Measurements from ENCODE around the gene RASSF5. TPM values are rescaled to one million over a fixed set of nuclear protein-coding genes. Genes with fewer than 3 reads are reported as not detected.

Gene RASSF5
- total RNA-seq, 1 experiment from 2014 or later = 2.1 TPM

GRCh38 chr1:206584683-206585082, 77.4 kb downstream of the RASSF5 start:
- H3K27me3 Mint-ChIP-seq (ENCODE audit: low read depth) = no peaks in the 10 kb centered on the region

GRCh38 chr1:206586501-206587445, 79.4 kb downstream of the RASSF5 start:
- H3K9me3 Mint-ChIP-seq = no peaks in the 10 kb centered on the region
- ATAC-seq (no peak), DNase-seq (ENCODE audit: low spot score) (no peak)
- H3K36me3 Mint-ChIP-seq = peaks cover 8% of the 10 kb centered on the region; the same call in 1 of the 2 replicates
- ChIA-PET POLR2A (no interaction called here), CTCF (interaction anchor here (0.8 to 7.8 kb wide), 5 partner anchors 26 to 107 kb away, joined by 3 to 126 read pairs (median 15); partner anchors contain the start of gene EIF2D)
- no peaks in the 10 kb centered on the region for H3K27me3 Mint-ChIP-seq (ENCODE audit: low read depth)
- H3K4me1 Mint-ChIP-seq = peaks cover 4% of the 10 kb centered on the region
- no peak overlapping the region for H3K4me3 Mint-ChIP-seq
- no peak overlapping the region for H3K27ac Mint-ChIP-seq
- TF ChIP-seq NFATC4 (CRISPR knock-in tag; IDR thresholded peaks at IDR 0.05) (no peak), ZNF219 (CRISPR knock-in tag; IDR thresholded peaks at IDR 0.05; ENCODE audit: borderline replicate concordance) (no peak), ZNF232 (CRISPR knock-in tag; IDR thresholded peaks at IDR 0.05) (no peak), AR (CRISPR knock-in tag; IDR thresholded peaks at IDR 0.05) (no peak), TEAD4 (CRISPR knock-in tag; IDR thresholded peaks at IDR 0.05) (no peak), ZMAT4 (CRISPR knock-in tag; IDR thresholded peaks at IDR 0.05) (no peak), TCF7 (CRISPR knock-in tag; IDR thresholded peaks at IDR 0.05; ENCODE audit: low read depth) (no peak), ZNF263 (CRISPR knock-in tag; IDR thresholded peaks at IDR 0.05; ENCODE audit: low read depth) (no peak), ZNF281 (CRISPR knock-in tag; IDR thresholded peaks at IDR 0.05) (no peak)

More at GRCh38 chr1:206584683-206585082, 77.4 kb downstream of the RASSF5 start:
- H3K27ac Mint-ChIP-seq = no peak overlapping the region
- no peak for TF ChIP-seq ZNF396 (CRISPR knock-in tag; IDR thresholded peaks at IDR 0.05; ENCODE audit: borderline replicate concordance)
- TF ChIP-seq ZNF121 (CRISPR knock-in tag; IDR thresholded peaks at IDR 0.05) = no peak
- TF ChIP-seq ZNF671 (CRISPR knock-in tag; IDR thresholded peaks at IDR 0.05) = no peak
- no peak for TF ChIP-seq ZNF138 (CRISPR knock-in tag; conservative IDR thresholded peaks at IDR 0.05)
- no peak for TF ChIP-seq ZNF425 (CRISPR knock-in tag; conservative IDR thresholded peaks at IDR 0.05)
- no peak for TF ChIP-seq ZNF263 (CRISPR knock-in tag; IDR thresholded peaks at IDR 0.05; ENCODE audit: low read depth)
- no peak for TF ChIP-seq ATF2 (CRISPR knock-in tag; IDR thresholded peaks at IDR 0.05; ENCODE audit: borderline replicate concordance, low read depth)
- TF ChIP-seq CREB1 (CRISPR knock-in tag; IDR thresholded peaks at IDR 0.05) = no peak
- TF ChIP-seq HMGXB4 (CRISPR knock-in tag; IDR thresholded peaks at IDR 0.05) = no peak
- TF ChIP-seq PRRX2 (CRISPR knock-in tag; IDR thresholded peaks at IDR 0.05) = no peak
- CTCF ChIA-PET = interaction anchor here (0.8 to 7.8 kb wide), 13 partner anchors 9 to 114 kb away, joined by 3 to 126 read pairs (median 10); partner anchors contain the start of genes DYRK3 and IKBKE
- no peaks in the 10 kb centered on the region for H3K9me3 Mint-ChIP-seq
- ATAC-seq (no peak), DNase-seq (ENCODE audit: low spot score) (no peak)
- H3K4me1 Mint-ChIP-seq = peaks cover 4% of the 10 kb centered on the region
- no peaks in the 10 kb centered on the region for H3K36me3 Mint-ChIP-seq
- POLR2A ChIA-PET = no interaction called here
- no peak overlapping the region for H3K4me3 Mint-ChIP-seq

All from WTC11 (cell line).